Mucosa of rectum (tissue), 2 donors: ENCODE data around the gene PHKG2.
A peak's percentile ranks its signal among the peaks of the same experiment; 100 is the strongest.

Experiments used
- H3K27ac ChIP-seq, 2 donors: one replicate each; pipeline ENCODE4 v1.7.0; 2013; ENCODE audit warnings: inconsistent platforms in 2 of 2, low read depth in 2 of 2, low read length in 2 of 2
- H3K27me3 ChIP-seq, 2 donors: one replicate each; pipeline ENCODE4 v1.7.0; 2013; ENCODE audit warnings: low read length in 2 of 2; ENCODE audit not compliant: control insufficient read depth in 2 of 2, insufficient read depth in 2 of 2
- H3K36me3 ChIP-seq, 2 donors: one replicate each; pipeline ENCODE4 v1.7.0; 2013; ENCODE audit warnings: low read length in 2 of 2; ENCODE audit not compliant: control insufficient read depth in 2 of 2, insufficient read depth in 2 of 2
- H3K4me1 ChIP-seq, 2 donors: one replicate each; pipeline ENCODE4 v1.7.0; 2013; ENCODE audit warnings: low read length in 2 of 2, mild to moderate bottlenecking in 1 of 2; ENCODE audit not compliant: control insufficient read depth in 2 of 2, insufficient read depth in 2 of 2
- H3K4me3 ChIP-seq, 2 donors: one replicate each; pipeline ENCODE4 v1.7.0; 2013; ENCODE audit warnings: low read length in 2 of 2
- H3K9ac ChIP-seq, 2 donors: one replicate each; pipeline ENCODE4 v1.7.0; 2013; ENCODE audit warnings: low read length in 2 of 2, low read depth in 1 of 2, mild to moderate bottlenecking in 1 of 2
- H3K9me3 ChIP-seq, 2 donors: one replicate each; pipeline ENCODE4 v1.7.0; 2013; ENCODE audit warnings: low read length in 2 of 2; ENCODE audit not compliant: control insufficient read depth in 2 of 2
- donor health status: healthy.
- donor health status: Normal muscosa, but diverticular disease.

PHKG2 gene

GRCh38 chr16:30782486-30783279 is 34.5 kb downstream of the PHKG2 start:
- no peaks in the 10 kb centered on the region for H3K27me3 ChIP-seq
- no peak overlapping the region for H3K4me3 ChIP-seq
- peaks cover 8 to 9% of the 10 kb centered on the region in 2 donors for H3K4me1 ChIP-seq
- no peaks in the 10 kb centered on the region for H3K9me3 ChIP-seq
- no peak overlapping the region for H3K27ac ChIP-seq
- no peak overlapping the region for H3K9ac ChIP-seq
- H3K36me3 ChIP-seq = peaks cover 14 to 22% of the 10 kb centered on the region in 2 donors

- H3K9me3 ChIP-seq = no peaks in the 10 kb centered on the region
- peaks cover 14 to 22% of the 10 kb centered on the region in 2 donors for H3K36me3 ChIP-seq
- H3K27ac ChIP-seq = no peak overlapping the region
- H3K27me3 ChIP-seq = no peaks in the 10 kb centered on the region
- peaks cover 11 to 14% of the 10 kb centered on the region in 2 donors for H3K4me1 ChIP-seq
- H3K4me3 ChIP-seq = no peak overlapping the region
- H3K9ac ChIP-seq = no peak overlapping the region
These were observed 35.3 kb downstream of the PHKG2 start for GRCh38 chr16:30783280-30784109.

DNA sequence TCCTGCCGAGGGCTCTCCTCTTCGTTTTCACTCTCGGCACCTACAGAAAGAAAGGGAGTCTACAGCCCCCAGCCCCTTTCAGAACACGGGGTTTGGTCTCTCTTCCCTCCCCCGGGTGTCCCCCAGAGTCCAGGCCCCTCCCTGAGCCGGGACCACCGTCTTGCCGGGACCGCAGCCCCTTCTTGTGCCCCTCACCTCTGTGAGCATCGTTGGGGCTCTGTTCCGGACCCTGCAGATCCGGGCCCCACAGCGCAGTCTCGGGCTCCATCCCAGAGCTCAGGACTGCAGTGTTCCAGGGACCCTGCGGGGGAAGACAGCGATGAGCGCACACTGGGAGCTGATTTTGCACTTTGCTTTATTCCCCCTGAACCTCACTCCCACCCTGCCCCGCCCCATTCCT is 36.0 kb downstream of the PHKG2 start:
- no peaks in the 10 kb centered on the region for H3K27me3 ChIP-seq
- no peak overlapping the region for H3K27ac ChIP-seq
- H3K9me3 ChIP-seq = no peaks in the 10 kb centered on the region
- H3K36me3 ChIP-seq = peaks cover 14 to 22% of the 10 kb centered on the region in 2 donors
- H3K4me3 ChIP-seq = no peak overlapping the region
- peaks cover 11 to 14% of the 10 kb centered on the region in 2 donors for H3K4me1 ChIP-seq
- H3K9ac ChIP-seq = no peak overlapping the region

DNA sequence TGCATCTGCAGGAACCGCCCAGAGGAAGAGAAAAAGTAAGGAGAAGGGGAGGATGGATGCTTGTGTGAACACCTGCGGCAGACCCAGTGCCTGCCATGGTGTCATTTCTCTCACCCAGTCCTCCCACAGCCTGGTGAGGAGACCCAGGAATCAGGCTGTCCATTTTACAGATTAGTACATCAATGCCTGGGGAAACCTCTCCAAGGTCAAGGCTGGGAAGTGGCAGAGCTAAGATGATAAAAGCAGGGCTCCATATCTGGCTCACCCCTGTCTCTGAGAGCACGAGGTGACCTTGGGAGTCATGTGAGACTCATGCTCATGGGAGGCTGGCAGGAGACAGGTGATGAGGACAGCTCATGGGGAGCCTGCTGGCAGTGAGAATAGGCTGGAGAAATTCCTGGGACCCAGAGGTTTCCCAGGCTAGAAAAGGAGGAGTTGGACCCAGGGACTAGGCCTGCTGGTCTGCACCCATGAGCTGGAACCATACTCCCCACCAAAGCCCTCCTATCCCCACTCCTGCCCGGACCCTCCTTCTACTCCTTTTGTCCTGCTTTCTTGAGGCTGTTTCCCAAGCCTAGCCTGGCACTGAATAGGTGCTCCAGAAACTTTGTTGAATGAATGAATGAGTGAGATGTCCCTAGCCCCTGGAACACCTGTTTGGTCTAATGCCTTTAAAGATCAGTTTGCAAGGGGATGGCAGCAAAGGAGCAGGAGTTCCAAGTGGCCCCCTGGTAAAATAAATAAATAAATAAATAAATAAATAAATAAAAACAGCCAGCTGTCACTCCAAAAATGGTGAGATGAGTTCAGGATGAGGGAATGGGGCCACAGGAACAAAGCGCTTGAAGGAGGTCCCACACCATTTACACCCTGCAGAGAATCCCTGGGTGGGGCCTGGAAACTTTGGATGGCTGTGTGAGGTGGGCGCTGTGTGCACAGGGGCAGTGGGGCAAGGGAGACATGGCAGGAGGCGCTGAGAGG is 37.2 kb downstream of the PHKG2 start:
- Histone ChIP-seq H3K9ac (peak overlapping the region in 1 of 2 donors; percentile 67), H3K4me3 (peak overlapping the region; percentile 60 to 70)

DNA sequence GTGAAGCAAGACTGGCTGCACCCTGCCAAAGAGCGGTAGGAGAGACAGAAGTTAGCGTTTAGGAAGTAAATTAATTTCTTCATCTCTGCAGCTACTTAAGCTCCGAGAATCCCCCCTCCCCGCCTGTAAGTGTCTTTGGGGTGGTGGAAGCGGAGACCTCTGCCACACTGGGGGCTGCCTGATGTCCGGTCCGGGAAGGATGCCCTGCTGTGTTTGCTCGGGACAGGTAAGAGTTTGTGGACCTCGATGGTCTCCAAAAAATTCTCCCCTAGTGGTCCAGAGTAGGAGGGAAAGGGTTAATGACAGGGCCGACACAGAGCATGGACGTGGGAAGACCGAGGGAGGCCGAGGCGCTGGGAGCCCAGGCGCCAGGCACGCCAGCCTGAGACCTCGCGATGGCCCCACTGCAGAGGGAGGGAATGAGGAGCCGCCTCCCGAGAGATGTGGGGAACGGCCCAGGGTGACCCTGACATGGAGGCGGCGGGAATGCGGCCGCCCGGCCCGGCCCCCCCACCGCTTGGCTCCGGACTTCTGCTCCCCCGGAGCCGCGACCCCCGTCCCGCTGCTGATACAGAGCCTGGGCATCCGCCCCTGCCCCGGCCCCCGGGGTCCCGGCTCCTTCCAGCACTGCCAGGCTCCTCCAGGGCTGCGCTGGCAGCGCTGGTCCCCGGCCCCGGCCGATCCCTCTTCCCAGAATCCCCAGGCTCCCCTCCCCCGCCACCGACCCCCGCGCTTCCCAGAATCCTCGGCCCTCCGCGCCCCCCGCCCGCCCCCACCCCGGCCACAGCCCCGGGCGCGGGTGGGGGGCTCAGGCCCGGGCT is 38.1 kb downstream of the PHKG2 start:
- no peaks in the 10 kb centered on the region for H3K27me3 ChIP-seq
- H3K4me3 ChIP-seq = peak overlapping the region; percentile 60 to 70
- no peaks in the 10 kb centered on the region for H3K9me3 ChIP-seq
- peak overlapping the region; percentile 52 to 79 for H3K9ac ChIP-seq
- peaks cover 14 to 22% of the 10 kb centered on the region in 2 donors for H3K36me3 ChIP-seq
- peak overlapping the region; percentile 62 to 76 for H3K27ac ChIP-seq
- H3K4me1 ChIP-seq = peaks cover 11 to 14% of the 10 kb centered on the region in 2 donors

More for the DNA sequence above, 37.2 kb downstream of the PHKG2 start:
- Histone ChIP-seq H3K9me3 (no peaks in the 10 kb centered on the region), H3K27ac (peak overlapping the region in 1 of 2 donors; percentile 76), H3K4me1 (peaks cover 11 to 14% of the 10 kb centered on the region in 2 donors), H3K36me3 (peaks cover 14 to 22% of the 10 kb centered on the region in 2 donors), H3K27me3 (no peaks in the 10 kb centered on the region)

DNA sequence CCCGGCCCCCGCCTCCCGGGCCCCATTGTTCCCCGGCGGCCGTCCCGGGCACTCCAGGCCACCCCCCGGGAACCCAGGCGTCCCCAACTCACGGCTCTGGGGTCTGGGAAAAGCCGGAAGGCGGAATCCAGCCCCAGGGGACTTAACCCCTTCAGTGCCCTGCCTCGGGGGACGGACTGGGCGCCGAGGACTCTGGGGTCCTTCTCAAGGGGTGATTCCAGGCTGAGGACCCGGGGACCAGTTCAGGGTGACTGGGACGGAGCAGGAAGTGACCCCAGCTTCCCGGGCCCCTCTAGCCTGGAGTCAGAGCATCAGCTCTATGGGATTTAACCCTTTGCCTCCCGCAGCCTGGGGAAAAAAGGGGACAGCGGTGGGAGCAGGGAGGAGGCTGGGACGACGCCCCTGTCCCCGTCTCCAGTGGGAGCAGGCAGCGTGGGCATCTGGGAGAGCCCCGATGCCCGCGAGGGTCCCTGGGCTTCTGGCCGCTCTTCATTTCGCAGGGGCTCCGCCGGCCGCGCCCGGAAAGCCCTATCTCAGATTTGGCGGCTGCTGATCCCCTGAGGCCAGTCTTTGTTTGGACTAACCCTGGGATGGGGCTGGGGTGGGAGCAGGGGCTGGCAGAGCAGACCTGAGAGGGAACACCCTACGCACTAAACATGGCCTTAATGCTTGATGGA is 38.8 kb downstream of the PHKG2 start, which contains the start of gene ZNF629:
Gene ZNF629, minus strand, starts transcription at position 270 of the 677 bp plus-strand sequence. CDS start 2,723 bp downstream, outside the sequence.
- peak within 1 kb of the TSS; percentile 70 to 86 for H3K4me3 ChIP-seq
- H3K27me3 ChIP-seq = no peaks in the 10 kb centered on the region
- H3K27ac ChIP-seq = peak within 1 kb of the TSS; percentile 62 to 76
- H3K36me3 ChIP-seq = peaks cover 11 to 16% of the 10 kb centered on the region in 2 donors
- H3K9me3 ChIP-seq = no peaks in the 10 kb centered on the region
- H3K9ac ChIP-seq = peak within 1 kb of the TSS; percentile 79 to 90
- peaks cover 11 to 14% of the 10 kb centered on the region in 2 donors for H3K4me1 ChIP-seq

DNA sequence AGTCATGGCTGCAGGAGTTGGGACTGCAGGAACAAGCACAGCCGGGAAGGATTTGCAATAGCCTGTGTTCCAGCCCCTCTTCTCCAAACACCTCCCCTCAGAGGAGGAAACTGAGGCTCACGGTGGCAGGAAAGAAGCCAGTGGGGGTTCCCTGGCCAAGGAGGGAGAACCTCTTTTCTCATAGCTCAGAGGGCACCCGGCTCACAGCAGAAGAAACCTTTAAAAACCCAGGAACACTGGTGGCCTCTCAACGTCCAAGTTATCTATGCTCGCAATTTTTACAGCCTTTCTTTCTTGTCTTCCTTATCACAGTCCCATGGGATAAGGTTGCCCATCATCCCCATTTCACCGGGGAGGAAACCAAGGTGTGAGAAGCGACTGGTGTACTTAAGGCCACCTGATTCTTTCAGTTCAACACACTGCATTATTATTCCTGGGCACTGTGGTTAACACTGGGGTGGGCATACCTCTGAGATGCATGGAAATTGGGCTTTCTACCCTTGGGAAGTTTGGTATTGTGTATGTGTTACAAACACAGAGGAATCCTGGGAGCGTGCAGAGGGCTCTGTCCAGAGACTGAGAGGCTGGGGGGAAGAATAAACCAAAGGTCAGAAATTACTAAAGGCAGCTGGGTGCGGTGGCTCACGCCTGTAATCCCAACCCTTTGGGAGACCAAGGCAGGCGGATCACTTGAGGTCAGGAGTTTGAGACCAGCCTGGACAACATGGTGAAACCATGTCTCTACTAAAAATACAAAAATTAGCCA is 39.6 kb downstream of the PHKG2 start:
- Histone ChIP-seq H3K9me3 (no peaks in the 10 kb centered on the region), H3K27ac (peak overlapping the region; percentile 62 to 76), H3K4me3 (peak overlapping the region; percentile 70 to 86), H3K27me3 (no peaks in the 10 kb centered on the region), H3K9ac (peak overlapping the region; percentile 79 to 90), H3K36me3 (peaks cover 5 to 10% of the 10 kb centered on the region in 2 donors), H3K4me1 (peaks cover 11 to 14% of the 10 kb centered on the region in 2 donors)

- Histone ChIP-seq H3K27me3 (no peaks in the 10 kb centered on the region), H3K36me3 (no peaks in the 10 kb centered on the region), H3K4me3 (no peak overlapping the region), H3K9me3 (no peaks in the 10 kb centered on the region), H3K4me1 (no peaks in the 10 kb centered on the region), H3K9ac (no peak overlapping the region), H3K27ac (no peak overlapping the region)
These were observed 45.4 kb downstream of the PHKG2 start for GRCh38 chr16:30793508-30794069.
